BLaER1 treated with 17β-estradiol and CSF1 and Interleukin-3, amounts not matched to agents 10 nM and 100 nM (cell line): ENCODE data around the gene WNT7B.

Source experiments
- H3K27ac ChIP-seq, 11 experiments: shearing (Covaris generic); formaldehyde crosslinking; 2 replicates each; pipeline ENCODE4 v1.8.1; 2022
- H3K27me3 ChIP-seq, 11 experiments: shearing (Covaris generic); formaldehyde crosslinking; 2 replicates each; pipeline ENCODE4 v1.8.1; 2022
- H3K36me3 ChIP-seq, 11 experiments: shearing (Covaris generic); formaldehyde crosslinking; 2 replicates each; pipeline ENCODE4 v1.8.1; 2022
- H3K4me1 ChIP-seq, 10 experiments: shearing (Covaris generic); formaldehyde crosslinking; 2 replicates each; pipeline ENCODE4 v1.8.1; 2022
- H3K4me2 ChIP-seq, 11 experiments: shearing (Covaris generic); formaldehyde crosslinking; 2 replicates each; pipeline ENCODE4 v1.8.1; 2022
- H3K4me3 ChIP-seq, 10 experiments: shearing (Covaris generic); formaldehyde crosslinking; 2 replicates each; pipeline ENCODE4 v1.8.1; 2022
- H3K9ac ChIP-seq, 11 experiments: shearing (Covaris generic); formaldehyde crosslinking; 2 replicates each; pipeline ENCODE4 v1.8.1; 2022
- H3K9me3 ChIP-seq, 11 experiments: shearing (Covaris generic); formaldehyde crosslinking; replicated peaks in 1 of 11; 2 replicates each; pipeline ENCODE4 v1.8.1; 2022
- H4K20me1 ChIP-seq, 11 experiments: shearing (Covaris generic); formaldehyde crosslinking; 2 replicates each; pipeline ENCODE4 v1.8.1; 2022
- Cebpa-rat ChIP-seq, 11 experiments: shearing (Covaris generic); IDR thresholded peaks; 2 replicates each; pipeline ENCODE4 v1.8.1; 2022

WNT7B gene

GRCh38 chr22:45907378-45907777 is 69.6 kb downstream of the WNT7B start:
- Histone ChIP-seq H3K4me1 (peaks cover 30 to 67% (median 56%) of the 10 kb centered on the region in 10 experiments), H3K27me3 (peaks cover 17 to 35% (median 24%) of the 10 kb centered on the region in 11 experiments), H3K27ac (no peak overlapping the region), H3K4me2 (peak overlapping the region in 3 of 11 experiments; percentile 44 to 87 (median 56); a peak in 3 of 22 replicates), H3K36me3 (no peaks in the 10 kb centered on the region), H3K9me3 (no peaks in the 10 kb centered on the region), H4K20me1 (peaks cover 0 to 57% (median 10%) of the 10 kb centered on the region in 11 experiments; a peak in 11 of 22 replicates), H3K9ac (no peak overlapping the region), H3K4me3 (no peak overlapping the region)
- no peak for TF ChIP-seq Cebpa-rat (IDR thresholded peaks at IDR 0.05)

GRCh38 chr22:45906946-45907345 is 70.0 kb downstream of the WNT7B start:
- H3K9ac ChIP-seq: no peak overlapping the region
- no peaks in the 10 kb centered on the region for H3K9me3 ChIP-seq
- no peak for TF ChIP-seq Cebpa-rat (IDR thresholded peaks at IDR 0.05)
- H3K4me3 ChIP-seq: no peak overlapping the region
- peaks cover 19 to 39% (median 28%) of the 10 kb centered on the region in 11 experiments for H3K27me3 ChIP-seq
- H3K36me3 ChIP-seq: no peaks in the 10 kb centered on the region
- no peak overlapping the region for H3K4me2 ChIP-seq
- no peak overlapping the region for H3K27ac ChIP-seq
- peaks cover 30 to 67% (median 53%) of the 10 kb centered on the region in 10 experiments for H3K4me1 ChIP-seq
- H4K20me1 ChIP-seq: peaks cover 0 to 57% (median 10%) of the 10 kb centered on the region in 11 experiments; a peak in 11 of 22 replicates

GRCh38 chr22:45905924-45906865 is 70.8 kb downstream of the WNT7B start:
- Histone ChIP-seq H3K9ac (no peak overlapping the region), H3K36me3 (no peaks in the 10 kb centered on the region), H4K20me1 (peaks cover 0 to 57% (median 10%) of the 10 kb centered on the region in 11 experiments; a peak in 11 of 22 replicates), H3K27me3 (peaks cover 19 to 42% (median 30%) of the 10 kb centered on the region in 11 experiments), H3K9me3 (no peaks in the 10 kb centered on the region), H3K4me3 (no peak overlapping the region), H3K27ac (no peak overlapping the region), H3K4me1 (peaks cover 24 to 61% (median 46%) of the 10 kb centered on the region in 10 experiments), H3K4me2 (no peak overlapping the region)
- TF ChIP-seq Cebpa-rat (IDR thresholded peaks at IDR 0.05): no peak

- Histone ChIP-seq H3K9me3 (no peaks in the 10 kb centered on the region), H3K36me3 (no peaks in the 10 kb centered on the region), H3K4me1 (peaks cover 23 to 53% (median 44%) of the 10 kb centered on the region in 10 experiments), H3K4me3 (no peak overlapping the region), H4K20me1 (peaks cover 0 to 57% (median 10%) of the 10 kb centered on the region in 11 experiments; a peak in 11 of 22 replicates), H3K27ac (no peak overlapping the region), H3K9ac (no peak overlapping the region), H3K27me3 (peaks cover 19 to 42% (median 30%) of the 10 kb centered on the region in 11 experiments), H3K4me2 (no peak overlapping the region)
- TF ChIP-seq Cebpa-rat (IDR thresholded peaks at IDR 0.05): no peak
Measured at GRCh38 chr22:45905326-45905923, 71.5 kb downstream of the WNT7B start.

GRCh38 chr22:45904236-45904635 is 72.7 kb downstream of the WNT7B start:
- Histone ChIP-seq H3K27ac (no peak overlapping the region), H3K27me3 (peaks cover 19 to 42% (median 30%) of the 10 kb centered on the region in 11 experiments), H3K4me2 (peak overlapping the region in 10 of 11 experiments; percentile 58 to 84 (median 70); a peak in 14 of 22 replicates), H3K9me3 (no peaks in the 10 kb centered on the region), H3K36me3 (no peaks in the 10 kb centered on the region), H3K4me1 (peaks cover 23 to 41% (median 37%) of the 10 kb centered on the region in 10 experiments), H3K4me3 (no peak overlapping the region), H4K20me1 (peaks cover 0 to 57% (median 10%) of the 10 kb centered on the region in 11 experiments; a peak in 11 of 22 replicates), H3K9ac (no peak overlapping the region)
- no peak for TF ChIP-seq Cebpa-rat (IDR thresholded peaks at IDR 0.05)

- Histone ChIP-seq H3K4me3 (0 out of 20 replicates have a peak overlapping the region, but pooled peaks of 1 of the 10 experiments have one; percentile 7), H3K4me1 (peaks cover 23 to 34% (median 30%) of the 10 kb centered on the region in 10 experiments), H4K20me1 (peaks cover 0 to 53% (median 10%) of the 10 kb centered on the region in 11 experiments; a peak in 10 of 22 replicates), H3K9me3 (no peaks in the 10 kb centered on the region), H3K27ac (no peak overlapping the region), H3K9ac (peak overlapping the region in 3 of 11 experiments; percentile 21 to 32 (median 27); a peak in 3 of 22 replicates), H3K4me2 (peak overlapping the region; percentile 58 to 84 (median 71)), H3K36me3 (no peaks in the 10 kb centered on the region), H3K27me3 (peaks cover 19 to 42% (median 30%) of the 10 kb centered on the region in 11 experiments)
- TF ChIP-seq Cebpa-rat (IDR thresholded peaks at IDR 0.05): no peak
Measured at GRCh38 chr22:45903355-45904135, 73.4 kb downstream of the WNT7B start.

- Histone ChIP-seq H3K27ac (no peak overlapping the region), H3K27me3 (peaks cover 7 to 38% (median 17%) of the 10 kb centered on the region in 11 experiments; a peak in 20 of 22 replicates), H3K9me3 (no peaks in the 10 kb centered on the region), H4K20me1 (peaks cover 0 to 22% (median 3%) of the 10 kb centered on the region in 11 experiments; a peak in 13 of 22 replicates), H3K9ac (no peak overlapping the region), H3K4me2 (no peak overlapping the region), H3K4me3 (no peak overlapping the region), H3K36me3 (no peaks in the 10 kb centered on the region), H3K4me1 (peaks cover 7 to 25% (median 19%) of the 10 kb centered on the region in 10 experiments)
- TF ChIP-seq Cebpa-rat (IDR thresholded peaks at IDR 0.05): no peak
Measured at GRCh38 chr22:45897736-45898135, 79.2 kb downstream of the WNT7B start.

GRCh38 chr22:45896964-45897538 is 79.9 kb downstream of the WNT7B start:
- H3K9me3 ChIP-seq: no peaks in the 10 kb centered on the region
- peaks cover 0 to 26% (median 8%) of the 10 kb centered on the region in 11 experiments; a peak in 15 of 22 replicates for H4K20me1 ChIP-seq
- no peak overlapping the region for H3K27ac ChIP-seq
- no peak overlapping the region for H3K4me3 ChIP-seq
- no peak overlapping the region for H3K9ac ChIP-seq
- no peaks in the 10 kb centered on the region for H3K36me3 ChIP-seq
- H3K4me2 ChIP-seq: peak overlapping the region in 2 of 11 experiments; percentile 40 to 44; a peak in 1 of 22 replicates
- H3K27me3 ChIP-seq: peaks cover 2 to 38% (median 17%) of the 10 kb centered on the region in 11 experiments; a peak in 21 of 22 replicates
- H3K4me1 ChIP-seq: peaks cover 6 to 25% (median 22%) of the 10 kb centered on the region in 10 experiments
- no peak for TF ChIP-seq Cebpa-rat (IDR thresholded peaks at IDR 0.05)
